Esophagus muscularis mucosa (tissue), 4 donors: ENCODE data around the gene SPPL3. TPM values are rescaled to one million over a fixed set of nuclear protein-coding genes. Genes with fewer than 3 reads are reported as not detected.

Experiments used
- DNase-seq: peaks from one replicate; pipeline ENCODE4 v3.0.0-alpha.2; 2017; ENCODE audit errors: extremely low spot score
- H3K27ac ChIP-seq, 4 donors: fragments of 200-600 bp; sonication (generic); replicated peaks in 1 of 4; 1 replicate in 3 of 4; 2 replicates in 1 of 4; pipeline ENCODE4 v1.5.1; 2016 to 2019; ENCODE audit warnings: mild to moderate bottlenecking in 1 of 4
- H3K27me3 ChIP-seq, 4 donors: fragments of 200-600 bp; sonication (generic); one replicate each; pipeline versions ENCODE4 v1.5.1 to v1.6.0; 2016 to 2019
- H3K36me3 ChIP-seq, 4 donors: fragments of 200-600 bp; sonication (generic); one replicate each; pipeline ENCODE4 v1.5.1; 2016 to 2019
- H3K4me1 ChIP-seq, 4 donors: fragments of 200-600 bp; sonication (generic); one replicate each; pipeline ENCODE4 v1.5.1; 2016 to 2019
- H3K4me3 ChIP-seq, 4 donors: fragments of 200-600 bp; sonication (generic); 1 replicate in 2 of 4; 2 replicates in 2 of 4; pipeline ENCODE4 v1.5.1; 2016 to 2019; ENCODE audit warnings: mild to moderate bottlenecking in 4 of 4, moderate library complexity in 1 of 4
- H3K9me3 ChIP-seq, 4 donors: fragments of 200-600 bp; sonication (generic); 1 replicate in 3 of 4; 2 replicates in 1 of 4; pipeline ENCODE4 v1.5.1; 2016 to 2019
- EP300 ChIP-seq: sonication (generic); formaldehyde crosslinking; IDR thresholded peaks from one replicate; pipeline ENCODE4 v1.6.1; 2017; ENCODE audit warnings: antibody characterized with exemption
- POLR2A ChIP-seq: fragments of 450-650 bp; IDR thresholded peaks from one replicate; pipeline ENCODE4 v1.6.1; 2017; ENCODE audit warnings: antibody characterized with exemption, moderate library complexity, mild to moderate bottlenecking, low read depth
- POLR2AphosphoS5 ChIP-seq, 2 donors: sonication (generic); formaldehyde crosslinking; IDR thresholded peaks; one replicate each; pipeline ENCODE4 v1.6.1; 2017; ENCODE audit warnings: antibody characterized with exemption in 2 of 2
- WGBS: methylation state at CpG from one replicate; pipeline ENCODE4 v1.1.5; 2018; 5-methylcytosine and 5-hydroxymethylcytosine counted together
- intact Hi-C: fragments of 100-400 bp; cut with DNase I; formaldehyde crosslinking; loops from one replicate; pipeline ENCODE4 v1.15.1; 2023
- total RNA-seq, 4 donors: library from RNA; depleted of rRNA; stranded (reverse); fragments of >200 nt; gene quantifications; one replicate each; pipeline versions ENCODE4 v1.1.0 to v1.2.1, GENCODE V29; 2016
- TF ChIP-seq, protein P1 (sequence below), 3 experiments: fragments of 200-600 bp in 2 of 3; fragments of 450-650 bp in 1 of 3; sonication (generic) in 2 of 3; IDR thresholded peaks; one replicate each; pipeline ENCODE4 v1.5.1; 2017 to 2019; ENCODE audit warnings: antibody characterized with exemption in 3 of 3, mild to moderate bottlenecking in 2 of 3, moderate library complexity in 1 of 3

Gene SPPL3
- total RNA-seq, 4 donors from 2014 or later, result 18.4 to 32.1 (median 21.8) TPM

GRCh38 chr12:120820884-120821510 lies 83.2 kb downstream of the SPPL3 start:
- no peak overlapping the region for H3K27ac ChIP-seq
- TF ChIP-seq POLR2A (no peak), POLR2AphosphoS5 (IDR thresholded peaks at IDR 0.05) (no peak), EP300 (no peak)
- TF ChIP-seq, protein P1, sequence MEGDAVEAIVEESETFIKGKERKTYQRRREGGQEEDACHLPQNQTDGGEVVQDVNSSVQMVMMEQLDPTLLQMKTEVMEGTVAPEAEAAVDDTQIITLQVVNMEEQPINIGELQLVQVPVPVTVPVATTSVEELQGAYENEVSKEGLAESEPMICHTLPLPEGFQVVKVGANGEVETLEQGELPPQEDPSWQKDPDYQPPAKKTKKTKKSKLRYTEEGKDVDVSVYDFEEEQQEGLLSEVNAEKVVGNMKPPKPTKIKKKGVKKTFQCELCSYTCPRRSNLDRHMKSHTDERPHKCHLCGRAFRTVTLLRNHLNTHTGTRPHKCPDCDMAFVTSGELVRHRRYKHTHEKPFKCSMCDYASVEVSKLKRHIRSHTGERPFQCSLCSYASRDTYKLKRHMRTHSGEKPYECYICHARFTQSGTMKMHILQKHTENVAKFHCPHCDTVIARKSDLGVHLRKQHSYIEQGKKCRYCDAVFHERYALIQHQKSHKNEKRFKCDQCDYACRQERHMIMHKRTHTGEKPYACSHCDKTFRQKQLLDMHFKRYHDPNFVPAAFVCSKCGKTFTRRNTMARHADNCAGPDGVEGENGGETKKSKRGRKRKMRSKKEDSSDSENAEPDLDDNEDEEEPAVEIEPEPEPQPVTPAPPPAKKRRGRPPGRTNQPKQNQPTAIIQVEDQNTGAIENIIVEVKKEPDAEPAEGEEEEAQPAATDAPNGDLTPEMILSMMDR (IDR thresholded peaks at IDR 0.05), result no peak
- WGBS, result 86% methylated on average over 7 of the region's 7 CpGs
- H3K9me3 ChIP-seq, result no peaks in the 10 kb centered on the region
- H3K4me1 ChIP-seq, result peaks cover 9 to 30% (median 18%) of the 10 kb centered on the region in 4 donors
- H3K4me3 ChIP-seq, result no peak overlapping the region
- no peaks in the 10 kb centered on the region for H3K27me3 ChIP-seq
- H3K36me3 ChIP-seq, result no peaks in the 10 kb centered on the region
- intact Hi-C loops, result no loop called here
- DNase-seq, result no peak

- no peak for TF ChIP-seq POLR2AphosphoS5 (IDR thresholded peaks at IDR 0.05)
- TF ChIP-seq, protein P1 (IDR thresholded peaks at IDR 0.05), result no peak
- no peak for TF ChIP-seq POLR2A
- no peak for TF ChIP-seq EP300
- Histone ChIP-seq H3K36me3 (no peaks in the 10 kb centered on the region), H3K27ac (no peak overlapping the region), H3K27me3 (no peaks in the 10 kb centered on the region), H3K4me1 (peaks cover 8 to 32% (median 22%) of the 10 kb centered on the region in 4 donors), H3K4me3 (no peak overlapping the region), H3K9me3 (no peaks in the 10 kb centered on the region)
- 86% methylated on average over 2 of the region's 2 CpGs for WGBS
- DNase-seq, result no peak
- intact Hi-C loops, result no loop called here
Measured at GRCh38 chr12:120818416-120818815, 85.7 kb downstream of the SPPL3 start.

DNA sequence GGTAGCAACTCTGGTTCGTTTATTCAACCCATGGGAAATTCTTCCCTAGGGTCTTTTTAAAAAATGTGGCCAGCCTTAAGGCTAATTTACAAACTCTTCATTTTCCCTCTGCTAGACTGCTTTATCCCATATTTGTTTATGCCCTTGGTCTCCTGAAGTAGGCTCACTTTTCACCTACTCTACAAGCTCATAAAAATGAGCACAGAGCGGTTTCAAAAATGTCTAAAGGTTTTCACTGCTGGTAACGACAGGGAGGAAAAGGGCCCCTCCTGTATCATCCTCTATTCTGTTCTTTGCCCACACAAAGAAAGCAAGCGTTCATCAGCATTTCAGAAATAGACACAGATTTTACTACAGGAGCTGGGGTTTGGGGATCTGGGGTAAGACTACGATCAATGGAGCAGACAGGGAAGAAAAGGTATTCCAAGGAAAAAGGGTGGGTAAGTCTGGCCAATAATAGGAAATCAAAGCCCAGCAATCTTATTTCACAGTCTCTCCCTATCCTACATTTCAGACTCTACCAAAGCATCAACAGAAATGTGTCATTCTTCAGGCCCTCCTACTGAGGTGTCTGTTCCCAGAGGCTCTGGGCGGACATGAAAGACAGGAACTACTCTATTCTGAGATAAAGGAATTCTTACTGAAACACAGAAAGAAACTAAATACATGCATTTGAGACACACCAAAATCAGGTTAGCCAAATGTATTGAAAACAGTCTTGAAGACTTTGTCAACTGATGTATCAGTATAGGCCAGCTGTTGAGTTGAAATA lies 86.4 kb downstream of the SPPL3 start:
- H3K9me3 ChIP-seq, result no peaks in the 10 kb centered on the region
- no peaks in the 10 kb centered on the region for H3K27me3 ChIP-seq
- 93% methylated on average over 6 of the region's 6 CpGs for WGBS
- DNase-seq, result no peak
- H3K36me3 ChIP-seq, result no peaks in the 10 kb centered on the region
- peaks cover 1 to 26% (median 16%) of the 10 kb centered on the region in 4 donors for H3K4me1 ChIP-seq
- no peak overlapping the region for H3K27ac ChIP-seq
- H3K4me3 ChIP-seq, result no peak overlapping the region
- intact Hi-C loops, result no loop called here
- no peak for TF ChIP-seq POLR2A
- TF ChIP-seq POLR2AphosphoS5 (IDR thresholded peaks at IDR 0.05), result no peak
- TF ChIP-seq EP300, result no peak
- TF ChIP-seq, protein P1 (IDR thresholded peaks at IDR 0.05), result no peak

DNA sequence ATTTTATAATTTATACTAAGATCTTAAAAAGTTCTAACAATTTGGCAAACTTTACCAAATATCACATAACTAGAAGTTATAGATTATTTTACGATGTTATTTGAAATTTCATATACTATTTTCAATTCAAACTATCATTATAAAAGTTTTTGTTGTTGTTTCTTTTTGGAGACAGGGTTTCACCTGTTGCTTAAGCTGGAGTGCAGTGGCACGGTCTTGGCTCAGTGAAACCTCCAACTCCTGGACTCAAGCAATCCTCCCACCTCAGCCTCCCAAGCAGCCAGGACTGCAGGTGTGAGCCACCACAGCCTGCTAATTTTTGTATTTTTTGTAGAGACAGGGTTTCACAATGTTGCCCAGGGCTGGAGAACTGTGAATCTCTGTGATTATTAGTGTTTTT lies 87.8 kb downstream of the SPPL3 start:
- no peaks in the 10 kb centered on the region for H3K36me3 ChIP-seq
- no peak overlapping the region for H3K27ac ChIP-seq
- no peak for DNase-seq
- TF ChIP-seq EP300 (no peak), POLR2AphosphoS5 (IDR thresholded peaks at IDR 0.05) (no peak), POLR2A (no peak)
- TF ChIP-seq, protein P1 (IDR thresholded peaks at IDR 0.05), result no peak
- no peaks in the 10 kb centered on the region for H3K9me3 ChIP-seq
- WGBS, result 50% methylated on average over 2 of the region's 2 CpGs
- no peak overlapping the region for H3K4me3 ChIP-seq
- intact Hi-C loops, result no loop called here
- H3K27me3 ChIP-seq, result no peaks in the 10 kb centered on the region
- peaks cover 0 to 21% (median 11%) of the 10 kb centered on the region in 4 donors for H3K4me1 ChIP-seq
